Mesendoderm (in vitro differentiated cells): Measurements from ENCODE around the gene IFNG.

ENCODE experiments used
- DNase-seq: peaks from one replicate; pipeline ENCODE4 v3.0.0; 2013
- H2AK5ac ChIP-seq: 2 replicates; pipeline ENCODE4 v1.6.1; 2013; ENCODE audit warnings: low read length, inconsistent platforms
- H2BK120ac ChIP-seq: 2 replicates; pipeline ENCODE4 v1.6.1; 2013; ENCODE audit warnings: low read depth, mild to moderate bottlenecking, low read length, moderate library complexity, mixed read lengths
- H2BK15ac ChIP-seq: replicated peaks from 2 replicates; pipeline ENCODE4 v1.6.1; 2013; ENCODE audit warnings: low read depth, mild to moderate bottlenecking, moderate library complexity
- H2BK5ac ChIP-seq: 2 replicates; pipeline ENCODE4 v1.6.1; 2013; ENCODE audit warnings: low read length, inconsistent platforms
- H3K18ac ChIP-seq: 2 replicates; pipeline ENCODE4 v1.6.1; 2013; ENCODE audit warnings: mild to moderate bottlenecking, low read length, mixed read lengths
- H3K23ac ChIP-seq: one replicate; pipeline ENCODE4 v1.6.1; 2013; ENCODE audit warnings: low read length
- H3K27ac ChIP-seq: 2 replicates; pipeline ENCODE4 v1.5.1; 2013; ENCODE audit warnings: low read depth, mild to moderate bottlenecking, inconsistent platforms, low read length, moderate library complexity
- H3K27me3 ChIP-seq: 2 replicates; pipeline ENCODE4 v1.6.1; 2013; ENCODE audit warnings: low read length, control low read depth, mild to moderate bottlenecking, inconsistent platforms; ENCODE audit not compliant: insufficient read depth, poor library complexity
- H3K36me3 ChIP-seq: 2 replicates; pipeline ENCODE4 v1.6.1; 2013; ENCODE audit warnings: low read length, inconsistent platforms; ENCODE audit not compliant: control insufficient read depth, insufficient read depth
- H3K4ac ChIP-seq: one replicate; pipeline ENCODE4 v1.6.1; 2013; ENCODE audit warnings: low read depth, mild to moderate bottlenecking, low read length, moderate library complexity
- H3K4me1 ChIP-seq: 2 replicates; pipeline ENCODE4 v1.6.1; 2013; ENCODE audit warnings: low read depth, low read length, inconsistent platforms; ENCODE audit not compliant: control insufficient read depth
- H3K4me2 ChIP-seq: 2 replicates; pipeline ENCODE4 v1.6.1; 2013; ENCODE audit warnings: low read length
- H3K4me3 ChIP-seq: 2 replicates; pipeline ENCODE4 v1.5.1; 2013; ENCODE audit warnings: mild to moderate bottlenecking, low read length
- H3K56ac ChIP-seq: one replicate; pipeline ENCODE4 v1.6.1; 2013; ENCODE audit warnings: low read length
- H3K79me1 ChIP-seq: 2 replicates; pipeline ENCODE4 v1.6.1; 2013; ENCODE audit warnings: low read length, inconsistent platforms
- H3K79me2 ChIP-seq: 2 replicates; pipeline ENCODE4 v1.6.1; 2013; ENCODE audit warnings: mild to moderate bottlenecking, low read length; ENCODE audit not compliant: control insufficient read depth, insufficient read depth
- H3K9ac ChIP-seq: 2 replicates; pipeline ENCODE4 v1.6.1; 2013; ENCODE audit warnings: low read length, inconsistent platforms
- H4K5ac ChIP-seq: one replicate; pipeline ENCODE4 v1.6.1; 2013; ENCODE audit warnings: low read length
- H4K8ac ChIP-seq: one replicate; pipeline ENCODE4 v1.6.1; 2013; ENCODE audit warnings: low read depth, mild to moderate bottlenecking, control low read depth, low read length, moderate library complexity
- WGBS: extraction: QIAGEN DNeasy Blood & Tissue Kit; methylation state at CpG from one replicate; pipeline ENCODE4 v1.1.7; 2013; ENCODE audit warnings: low lambda C conversion rate, missing lambda C conversion rate; ENCODE audit not compliant: insufficient coverage; ENCODE audit errors: extremely low coverage; 5-methylcytosine and 5-hydroxymethylcytosine counted together

Gene IFNG

GRCh38 chr12:68111995-68112394 lies 47.5 kb downstream of the IFNG start:
- no peak overlapping the region for H3K4me3 ChIP-seq
- H3K56ac ChIP-seq: no peak overlapping the region
- H3K27me3 ChIP-seq: no peaks in the 10 kb centered on the region
- no peak overlapping the region for H2BK5ac ChIP-seq
- no peak overlapping the region for H2BK120ac ChIP-seq
- H3K27ac ChIP-seq: no peak overlapping the region
- no peak overlapping the region for H3K9ac ChIP-seq
- H3K4ac ChIP-seq: no peak overlapping the region
- H3K4me1 ChIP-seq: peaks cover 2% of the 10 kb centered on the region
- H2BK15ac ChIP-seq: no peak overlapping the region
- H4K8ac ChIP-seq: no peak overlapping the region
- H3K79me2 ChIP-seq: no peaks in the 10 kb centered on the region
- no peak overlapping the region for H2AK5ac ChIP-seq
- DNase-seq: no peak
- H3K36me3 ChIP-seq: no peaks in the 10 kb centered on the region
- no peak overlapping the region for H3K18ac ChIP-seq
- H3K4me2 ChIP-seq: no peak overlapping the region
- H3K79me1 ChIP-seq: no peaks in the 10 kb centered on the region
- no peak overlapping the region for H4K5ac ChIP-seq
- no peak overlapping the region for H3K23ac ChIP-seq

GRCh38 chr12:68109444-68110217 lies 49.9 kb downstream of the IFNG start:
- peak; percentile 91 for DNase-seq
- no CpG with 5 or more reads among the region's 1 CpG for whole genome bisulfite sequencing
- Histone ChIP-seq H3K18ac (peak overlapping the region; percentile 55), H2BK120ac (no peak overlapping the region), H2AK5ac (no peak overlapping the region), H3K23ac (no peak overlapping the region), H3K4ac (no peak overlapping the region), H3K27ac (no peak overlapping the region), H3K56ac (peak overlapping the region; percentile 15), H2BK15ac (no peak overlapping the region), H4K8ac (no peak overlapping the region), H4K5ac (no peak overlapping the region), H3K4me3 (no peak overlapping the region), H3K4me1 (peaks cover 2% of the 10 kb centered on the region), H3K79me1 (no peaks in the 10 kb centered on the region), H3K4me2 (no peak overlapping the region), H3K27me3 (no peaks in the 10 kb centered on the region), H3K79me2 (no peaks in the 10 kb centered on the region), H2BK5ac (no peak overlapping the region), H3K9ac (no peak overlapping the region), H3K36me3 (no peaks in the 10 kb centered on the region)

GRCh38 chr12:68109001-68109400 lies 50.5 kb downstream of the IFNG start:
- Histone ChIP-seq H3K36me3 (no peaks in the 10 kb centered on the region), H2AK5ac (no peak overlapping the region), H3K27ac (no peak overlapping the region), H3K79me1 (no peaks in the 10 kb centered on the region), H3K18ac (no peak overlapping the region), H2BK5ac (no peak overlapping the region), H3K79me2 (no peaks in the 10 kb centered on the region), H3K27me3 (no peaks in the 10 kb centered on the region), H4K5ac (no peak overlapping the region), H4K8ac (no peak overlapping the region), H3K56ac (no peak overlapping the region), H3K4me2 (no peak overlapping the region), H3K4me3 (no peak overlapping the region), H3K4me1 (peaks cover 2% of the 10 kb centered on the region), H3K4ac (no peak overlapping the region), H2BK120ac (no peak overlapping the region), H3K9ac (no peak overlapping the region), H3K23ac (no peak overlapping the region), H2BK15ac (no peak overlapping the region)
- DNase-seq: no peak

GRCh38 chr12:68106660-68107059 lies 52.9 kb downstream of the IFNG start:
- no peak overlapping the region for H2BK15ac ChIP-seq
- no peak overlapping the region for H2AK5ac ChIP-seq
- no peaks in the 10 kb centered on the region for H3K36me3 ChIP-seq
- H4K5ac ChIP-seq: no peak overlapping the region
- H3K56ac ChIP-seq: no peak overlapping the region
- H3K79me1 ChIP-seq: no peaks in the 10 kb centered on the region
- no peak overlapping the region for H2BK5ac ChIP-seq
- no peak overlapping the region for H3K4me2 ChIP-seq
- no peak overlapping the region for H3K23ac ChIP-seq
- DNase-seq: no peak
- no peaks in the 10 kb centered on the region for H3K27me3 ChIP-seq
- H3K27ac ChIP-seq: no peak overlapping the region
- no CpG with 5 or more reads among the region's 1 CpG for WGBS
- H3K4me3 ChIP-seq: no peak overlapping the region
- H4K8ac ChIP-seq: no peak overlapping the region
- H2BK120ac ChIP-seq: no peak overlapping the region
- no peak overlapping the region for H3K9ac ChIP-seq
- no peak overlapping the region for H3K18ac ChIP-seq
- peaks cover 2% of the 10 kb centered on the region for H3K4me1 ChIP-seq
- H3K4ac ChIP-seq: no peak overlapping the region
- H3K79me2 ChIP-seq: no peaks in the 10 kb centered on the region

- H2BK15ac ChIP-seq: no peak overlapping the region
- no peak overlapping the region for H2BK5ac ChIP-seq
- H3K27me3 ChIP-seq: no peaks in the 10 kb centered on the region
- no peak overlapping the region for H4K5ac ChIP-seq
- no peak overlapping the region for H3K18ac ChIP-seq
- H3K9ac ChIP-seq: no peak overlapping the region
- H2BK120ac ChIP-seq: no peak overlapping the region
- no peaks in the 10 kb centered on the region for H3K36me3 ChIP-seq
- H3K4me1 ChIP-seq: peaks cover 2% of the 10 kb centered on the region
- no CpG with 5 or more reads among the region's 5 CpGs for WGBS
- no peaks in the 10 kb centered on the region for H3K79me2 ChIP-seq
- H3K23ac ChIP-seq: no peak overlapping the region
- no peak overlapping the region for H3K4ac ChIP-seq
- no peak overlapping the region for H4K8ac ChIP-seq
- no peak overlapping the region for H3K27ac ChIP-seq
- H3K4me3 ChIP-seq: no peak overlapping the region
- no peak overlapping the region for H3K56ac ChIP-seq
- no peaks in the 10 kb centered on the region for H3K79me1 ChIP-seq
- no peak for DNase-seq
- H2AK5ac ChIP-seq: no peak overlapping the region
- H3K4me2 ChIP-seq: no peak overlapping the region
Measured at GRCh38 chr12:68106160-68106559, 53.4 kb downstream of the IFNG start.
